Measurements from ENCODE around the gene ANKRD11.

ANKRD11 gene

GRCh38 chr16:89490439-89491237 is at the start of gene ANKRD11:
ANKRD11 (minus strand) TSS chr16:89490561; CDS start chr16:89317019, 173,542 bp downstream.
- DNase-seq (peak; percentile 97), ATAC-seq (peak; percentile 94)
- Mint-ChIP-seq H3K4me3 (peak within 1 kb of the TSS; percentile 96), H3K27me3 (peaks cover 2% of the 10 kb centered on the region), H3K9me3 (no peaks in the 10 kb centered on the region), H3K36me3 (ENCODE audit: low read depth) (peaks cover 23% of the 10 kb centered on the region), H3K4me1 (peaks cover 56% of the 10 kb centered on the region), H3K27ac (peak within 1 kb of the TSS; percentile 97)

GRCh38 chr16:89538286-89538685 is 47.9 kb upstream of the ANKRD11 start:
- Mint-ChIP-seq H3K9me3 (no peaks in the 10 kb centered on the region), H3K27ac (no peak overlapping the region), H3K4me1 (peaks cover 22% of the 10 kb centered on the region), H3K4me3 (no peak overlapping the region), H3K27me3 (no peaks in the 10 kb centered on the region), H3K36me3 (ENCODE audit: low read depth) (peaks cover 22% of the 10 kb centered on the region)
- ATAC-seq (no peak), DNase-seq (no peak)

- no peak for DNase-seq
- Mint-ChIP-seq H3K36me3 (ENCODE audit: low read depth) (peaks cover 27% of the 10 kb centered on the region), H3K4me3 (no peak overlapping the region), H3K27me3 (no peaks in the 10 kb centered on the region), H3K4me1 (peaks cover 23% of the 10 kb centered on the region), H3K27ac (no peak overlapping the region), H3K9me3 (no peaks in the 10 kb centered on the region)
- no peak for ATAC-seq
Measured at GRCh38 chr16:89537549-89537925, 47.2 kb upstream of the ANKRD11 start.

- ATAC-seq (no peak), DNase-seq (no peak)
- no peaks in the 10 kb centered on the region for H3K9me3 Mint-ChIP-seq
- peaks cover 23% of the 10 kb centered on the region for H3K4me1 Mint-ChIP-seq
- no peaks in the 10 kb centered on the region for H3K27me3 Mint-ChIP-seq
- H3K27ac Mint-ChIP-seq = no peak overlapping the region
- H3K4me3 Mint-ChIP-seq = no peak overlapping the region
- H3K36me3 Mint-ChIP-seq (ENCODE audit: low read depth) = peaks cover 28% of the 10 kb centered on the region
Measured at GRCh38 chr16:89536886-89537548, 46.7 kb upstream of the ANKRD11 start.

- ATAC-seq (no peak), DNase-seq (no peak)
- Mint-ChIP-seq H3K4me1 (peaks cover 23% of the 10 kb centered on the region), H3K36me3 (ENCODE audit: low read depth) (peaks cover 28% of the 10 kb centered on the region), H3K4me3 (no peak overlapping the region), H3K27ac (no peak overlapping the region), H3K27me3 (no peaks in the 10 kb centered on the region), H3K9me3 (no peaks in the 10 kb centered on the region)
Measured at GRCh38 chr16:89536371-89536770, 46.0 kb upstream of the ANKRD11 start.

- peaks cover 35% of the 10 kb centered on the region for H3K36me3 Mint-ChIP-seq (ENCODE audit: low read depth)
- ATAC-seq (peak; percentile 30), DNase-seq (peak; percentile 16)
- no peak overlapping the region for H3K4me3 Mint-ChIP-seq
- no peaks in the 10 kb centered on the region for H3K9me3 Mint-ChIP-seq
- peak overlapping the region; percentile 30 for H3K27ac Mint-ChIP-seq
- no peaks in the 10 kb centered on the region for H3K27me3 Mint-ChIP-seq
- H3K4me1 Mint-ChIP-seq = peaks cover 23% of the 10 kb centered on the region
Measured at GRCh38 chr16:89534252-89534756, 43.9 kb upstream of the ANKRD11 start.

- DNase-seq (no peak), ATAC-seq (no peak)
- H3K36me3 Mint-ChIP-seq (ENCODE audit: low read depth) = peaks cover 46% of the 10 kb centered on the region
- peaks cover 23% of the 10 kb centered on the region for H3K4me1 Mint-ChIP-seq
- H3K9me3 Mint-ChIP-seq = no peaks in the 10 kb centered on the region
- no peak overlapping the region for H3K4me3 Mint-ChIP-seq
- no peaks in the 10 kb centered on the region for H3K27me3 Mint-ChIP-seq
- H3K27ac Mint-ChIP-seq = no peak overlapping the region
Measured at GRCh38 chr16:89531821-89532526, 41.6 kb upstream of the ANKRD11 start.

GRCh38 chr16:89530401-89531381 is 40.3 kb upstream of the ANKRD11 start:
- no peak overlapping the region for H3K4me3 Mint-ChIP-seq
- H3K36me3 Mint-ChIP-seq (ENCODE audit: low read depth) = peaks cover 56% of the 10 kb centered on the region
- H3K4me1 Mint-ChIP-seq = peaks cover 25% of the 10 kb centered on the region
- H3K27me3 Mint-ChIP-seq = no peaks in the 10 kb centered on the region
- no peaks in the 10 kb centered on the region for H3K9me3 Mint-ChIP-seq
- DNase-seq (no peak), ATAC-seq (no peak)
- no peak overlapping the region for H3K27ac Mint-ChIP-seq

- Mint-ChIP-seq H3K4me1 (peaks cover 11% of the 10 kb centered on the region), H3K4me3 (no peak overlapping the region), H3K36me3 (ENCODE audit: low read depth) (peaks cover 51% of the 10 kb centered on the region), H3K27ac (no peak overlapping the region), H3K27me3 (no peaks in the 10 kb centered on the region), H3K9me3 (no peaks in the 10 kb centered on the region)
- ATAC-seq (no peak), DNase-seq (no peak)
Measured at GRCh38 chr16:89529097-89529496, 38.7 kb upstream of the ANKRD11 start.

GRCh38 chr16:89525146-89525913 is 35.0 kb upstream of the ANKRD11 start:
- H3K27ac Mint-ChIP-seq = no peak overlapping the region
- no peak overlapping the region for H3K4me3 Mint-ChIP-seq
- peaks cover 46% of the 10 kb centered on the region for H3K36me3 Mint-ChIP-seq (ENCODE audit: low read depth)
- ATAC-seq (no peak), DNase-seq (no peak)
- no peaks in the 10 kb centered on the region for H3K9me3 Mint-ChIP-seq
- peaks cover 2% of the 10 kb centered on the region for H3K4me1 Mint-ChIP-seq
- no peaks in the 10 kb centered on the region for H3K27me3 Mint-ChIP-seq

GRCh38 chr16:89523680-89524344 is 33.5 kb upstream of the ANKRD11 start:
- Mint-ChIP-seq H3K4me1 (peaks cover 2% of the 10 kb centered on the region), H3K36me3 (ENCODE audit: low read depth) (peaks cover 38% of the 10 kb centered on the region), H3K27ac (no peak overlapping the region), H3K4me3 (no peak overlapping the region), H3K9me3 (no peaks in the 10 kb centered on the region), H3K27me3 (no peaks in the 10 kb centered on the region)
- ATAC-seq = no peak
- DNase-seq = no peak

GRCh38 chr16:89522287-89522686 is 31.9 kb upstream of the ANKRD11 start:
- H3K4me1 Mint-ChIP-seq = peaks cover 2% of the 10 kb centered on the region
- ATAC-seq (no peak), DNase-seq (no peak)
- H3K4me3 Mint-ChIP-seq = no peak overlapping the region
- no peaks in the 10 kb centered on the region for H3K9me3 Mint-ChIP-seq
- H3K27ac Mint-ChIP-seq = no peak overlapping the region
- no peaks in the 10 kb centered on the region for H3K27me3 Mint-ChIP-seq
- H3K36me3 Mint-ChIP-seq (ENCODE audit: low read depth) = peaks cover 40% of the 10 kb centered on the region

GRCh38 chr16:89519881-89520280 is 29.5 kb upstream of the ANKRD11 start:
- Mint-ChIP-seq H3K27me3 (no peaks in the 10 kb centered on the region), H3K9me3 (no peaks in the 10 kb centered on the region), H3K36me3 (ENCODE audit: low read depth) (peaks cover 28% of the 10 kb centered on the region), H3K4me3 (no peak overlapping the region), H3K27ac (no peak overlapping the region), H3K4me1 (no peaks in the 10 kb centered on the region)
- no peak for DNase-seq
- no peak for ATAC-seq

Measured in activated naive CD8-positive, alpha-beta T cell treated with anti-CD3 and anti-CD28 coated beads, Interleukin-2, amount 50 U/mL, for 24 hours (primary cell).